PC-3 (cell line): ENCODE results near the gene STEAP2. TPM values are rescaled to one million over a fixed set of nuclear protein-coding genes. Genes with fewer than 3 reads are reported as not detected.

ENCODE experiments used
- ATAC-seq: fragments of 200-7000 bp; cut with Tn5 transposase; 2 replicates; pipeline ENCODE4 v1.9.1; 2020; ENCODE audit warnings: mild to moderate bottlenecking, moderate library complexity
- BruUV-seq: library from RNA; stranded (reverse); fragments of 400-500 nt; replicated peaks from 2 replicates; lab custom pipeline; 2021; lab: Mats Ljungman, UMichigan
- CTCF ChIA-PET: fragments of 300-600 bp; sonication (Branson Sonifier 250); formaldehyde crosslinking; loops from one replicate; lab custom pipeline; 2022; ENCODE audit warnings: antibody characterized with exemption; lab: Charles Lee
- POLR2A ChIA-PET: fragments of 300-600 bp; sonication (Branson Sonifier 250); formaldehyde crosslinking; loops from one replicate; lab custom pipeline; 2022; ENCODE audit warnings: antibody characterized with exemption; ENCODE audit not compliant: unreplicated experiment; lab: Charles Lee
- DNase-seq: peaks from one replicate; pipeline ENCODE4 v3.0.0-alpha.2; 2015
- H2AFZ ChIP-seq: fragments of 300-600 bp; sonication (generic); 2 replicates; pipeline ENCODE4 v1.6.0; 2016; ENCODE audit warnings: antibody characterized with exemption, low read length
- H3F3A ChIP-seq: fragments of 300-600 bp; sonication (generic); one replicate; pipeline ENCODE4 v1.6.0; 2017; ENCODE audit warnings: antibody characterized with exemption, low read length, control low read depth, mild to moderate bottlenecking; ENCODE audit not compliant: unreplicated experiment
- H3K27ac ChIP-seq: fragments of 300-600 bp; sonication (generic); 2 replicates; pipeline ENCODE4 v1.5.1; 2016; ENCODE audit warnings: mild to moderate bottlenecking, low read length
- H3K27me3 ChIP-seq: fragments of 300-600 bp; sonication (generic); 2 replicates; pipeline ENCODE4 v1.6.1; 2016; ENCODE audit warnings: low read length, mixed read lengths
- H3K36me3 ChIP-seq: fragments of 300-600 bp; sonication (generic); 2 replicates; pipeline ENCODE4 v1.6.1; 2016; ENCODE audit warnings: low read depth, mixed run types, low read length, mixed read lengths
- H3K4me1 ChIP-seq: fragments of 300-600 bp; sonication (generic); 2 replicates; pipeline ENCODE4 v1.5.1; 2016; ENCODE audit warnings: low read length; ENCODE audit not compliant: insufficient read depth
- H3K4me2 ChIP-seq: fragments of 300-600 bp; sonication (generic); 2 replicates; pipeline ENCODE4 v1.6.0; 2016; ENCODE audit warnings: low read length
- H3K4me3 ChIP-seq: fragments of 300-600 bp; sonication (generic); 2 replicates; pipeline ENCODE4 v1.5.1; 2016; ENCODE audit warnings: mild to moderate bottlenecking, low read length, mixed read lengths
- H3K79me2 ChIP-seq: fragments of 300-600 bp; sonication (generic); 2 replicates; pipeline ENCODE4 v1.6.1; 2017; ENCODE audit warnings: low read length, mixed read lengths
- H3K9ac ChIP-seq: fragments of 300-600 bp; sonication (generic); 2 replicates; pipeline ENCODE4 v1.6.0; 2016; ENCODE audit warnings: mild to moderate bottlenecking, low read length
- H3K9me2 ChIP-seq: fragments of 300-600 bp; sonication (generic); replicated peaks from 2 replicates; pipeline ENCODE4 v1.6.1; 2016; ENCODE audit warnings: mixed run types, low read length, mixed read lengths
- H3K9me3 ChIP-seq: fragments of 300-600 bp; sonication (generic); 2 replicates; pipeline ENCODE4 v1.6.1; 2016; ENCODE audit warnings: low read length, mixed read lengths
- H4K20me1 ChIP-seq: fragments of 300-600 bp; sonication (generic); 2 replicates; pipeline ENCODE4 v1.6.1; 2016; ENCODE audit warnings: low read length, mixed read lengths
- CTCF ChIP-seq: fragments of 300-600 bp; sonication (generic); conservative IDR thresholded peaks from 2 replicates; pipeline ENCODE4 v1.5.1; 2017; ENCODE audit warnings: antibody characterized with exemption, low read depth, mild to moderate bottlenecking, low read length
- EZH2 ChIP-seq: fragments of 300-600 bp; sonication (generic); IDR thresholded peaks from one replicate; pipeline ENCODE4 v1.6.1; 2017; ENCODE audit warnings: antibody characterized with exemption, mild to moderate bottlenecking, low read length; ENCODE audit not compliant: unreplicated experiment
- EZH2phosphoT487 ChIP-seq: fragments of 300-600 bp; sonication (generic); IDR thresholded peaks from 2 replicates; pipeline ENCODE4 v1.6.1; 2018; ENCODE audit warnings: mild to moderate bottlenecking, antibody characterized with exemption, low read length, borderline replicate concordance
- intact Hi-C: fragments of 100-400 bp; cut with micrococcal nuclease; formaldehyde crosslinking; loops from 2 replicates; pipeline ENCODE4 v1.9.0; 2023
- total RNA-seq: library from RNA; depleted of rRNA; stranded (reverse); fragments of >200 nt; gene quantifications from 2 replicates; pipeline ENCODE4 v1.2.3, GENCODE V29; 2014

The STEAP2 gene
- total RNA-seq, 1 experiment from 2014 or later = 7.0 TPM

- no peak overlapping the region for H3K9ac ChIP-seq
- no peak for TF ChIP-seq EZH2
- no peak for TF ChIP-seq CTCF
- TF ChIP-seq EZH2phosphoT487 = no peak
- ChIA-PET POLR2A (no interaction called here), CTCF (no interaction called here)
- intact Hi-C loops = no loop called here
- H3K36me3 ChIP-seq = no peaks in the 10 kb centered on the region
- H4K20me1 ChIP-seq = no peaks in the 10 kb centered on the region
- H3F3A ChIP-seq = no peaks in the 10 kb centered on the region
- ATAC-seq (peak; percentile 35), DNase-seq (no peak)
- no peaks in the 10 kb centered on the region for H3K27me3 ChIP-seq
- no peak overlapping the region for H3K4me3 ChIP-seq
- H3K4me2 ChIP-seq = no peak overlapping the region
- no peak overlapping the region for H3K27ac ChIP-seq
- H3K9me3 ChIP-seq = no peaks in the 10 kb centered on the region
- peaks cover 14% of the 10 kb centered on the region for H3K4me1 ChIP-seq
- no peaks in the 10 kb centered on the region for H3K79me2 ChIP-seq
- H2AFZ ChIP-seq = no peak overlapping the region
- no TSS peak for BruUV-seq
- no peaks in the 10 kb centered on the region for H3K9me2 ChIP-seq
Measured at GRCh38 chr7:90173127-90173844, 38.3 kb upstream of the STEAP2 start.

- no peaks in the 10 kb centered on the region for H3K9me3 ChIP-seq
- H3F3A ChIP-seq = no peaks in the 10 kb centered on the region
- DNase-seq (no peak), ATAC-seq (no peak)
- no peaks in the 10 kb centered on the region for H3K79me2 ChIP-seq
- POLR2A ChIA-PET = no interaction called here
- no peak for TF ChIP-seq CTCF
- CTCF ChIA-PET = interaction anchor here (0.5 kb wide), 1 partner anchor 13 kb away, joined by 3 read pairs; no protein-coding TSS in a partner anchor
- no peak overlapping the region for H3K27ac ChIP-seq
- BruUV-seq = no TSS peak
- no peak overlapping the region for H3K9ac ChIP-seq
- H3K9me2 ChIP-seq = no peaks in the 10 kb centered on the region
- intact Hi-C loops = no loop called here
- no peaks in the 10 kb centered on the region for H3K27me3 ChIP-seq
- H3K4me3 ChIP-seq = no peak overlapping the region
- no peak overlapping the region for H3K4me2 ChIP-seq
- no peaks in the 10 kb centered on the region for H3K36me3 ChIP-seq
- H2AFZ ChIP-seq = no peak overlapping the region
- H3K4me1 ChIP-seq = peaks cover 36% of the 10 kb centered on the region
- H4K20me1 ChIP-seq = no peaks in the 10 kb centered on the region
Measured at GRCh38 chr7:90175667-90176066, 35.9 kb upstream of the STEAP2 start.

- no peaks in the 10 kb centered on the region for H3K79me2 ChIP-seq
- CTCF ChIA-PET = no interaction called here
- no peaks in the 10 kb centered on the region for H3K27me3 ChIP-seq
- no peak for ATAC-seq
- H3K4me1 ChIP-seq = peaks cover 39% of the 10 kb centered on the region
- no peaks in the 10 kb centered on the region for H3K9me2 ChIP-seq
- H3K4me3 ChIP-seq = no peak overlapping the region
- H3K9me3 ChIP-seq = no peaks in the 10 kb centered on the region
- no peak overlapping the region for H3K4me2 ChIP-seq
- no peak overlapping the region for H3K9ac ChIP-seq
- no peaks in the 10 kb centered on the region for H3F3A ChIP-seq
- no peak overlapping the region for H2AFZ ChIP-seq
- POLR2A ChIA-PET = no interaction called here
- no peaks in the 10 kb centered on the region for H3K36me3 ChIP-seq
- TF ChIP-seq EZH2phosphoT487 (no peak), EZH2 (no peak), CTCF (no peak)
- DNase-seq = no peak
- intact Hi-C loops = no loop called here
- no peaks in the 10 kb centered on the region for H4K20me1 ChIP-seq
- no TSS peak for BruUV-seq
- H3K27ac ChIP-seq = no peak overlapping the region
Measured at GRCh38 chr7:90176195-90176594, 35.3 kb upstream of the STEAP2 start.
